Muscle layer of colon (tissue), 2 donors: ENCODE measurements around the gene ADARB1.

ENCODE experiments used
- H3K27ac ChIP-seq: one replicate; pipeline ENCODE4 v1.7.0; 2013; ENCODE audit warnings: low read depth, mild to moderate bottlenecking, low read length, moderate library complexity
- H3K27me3 ChIP-seq, 2 donors: one replicate each; pipeline ENCODE4 v1.7.0; 2013; ENCODE audit warnings: low read length in 2 of 2, mild to moderate bottlenecking in 2 of 2; ENCODE audit not compliant: insufficient read depth in 2 of 2, control insufficient read depth in 1 of 2
- H3K36me3 ChIP-seq: one replicate; pipeline ENCODE4 v1.7.0; 2013; ENCODE audit warnings: mild to moderate bottlenecking, low read length; ENCODE audit not compliant: insufficient read depth
- H3K4me1 ChIP-seq: one replicate; pipeline ENCODE4 v1.7.0; 2013; ENCODE audit warnings: mild to moderate bottlenecking, low read length; ENCODE audit not compliant: insufficient read depth
- H3K4me3 ChIP-seq, 2 donors: one replicate each; pipeline ENCODE4 v1.7.0; 2013; ENCODE audit warnings: low read length in 2 of 2, low read depth in 1 of 2, mild to moderate bottlenecking in 1 of 2, moderate library complexity in 1 of 2
- H3K9ac ChIP-seq: one replicate; pipeline ENCODE4 v1.7.0; 2013; ENCODE audit warnings: low read length
- H3K9me3 ChIP-seq: one replicate; pipeline ENCODE4 v1.7.0; 2013; ENCODE audit warnings: mild to moderate bottlenecking, low read length
- donor health status: abdominal sarcoma.
- donor health status: Adenocarcinoma of cecum.

The ADARB1 gene

DNA sequence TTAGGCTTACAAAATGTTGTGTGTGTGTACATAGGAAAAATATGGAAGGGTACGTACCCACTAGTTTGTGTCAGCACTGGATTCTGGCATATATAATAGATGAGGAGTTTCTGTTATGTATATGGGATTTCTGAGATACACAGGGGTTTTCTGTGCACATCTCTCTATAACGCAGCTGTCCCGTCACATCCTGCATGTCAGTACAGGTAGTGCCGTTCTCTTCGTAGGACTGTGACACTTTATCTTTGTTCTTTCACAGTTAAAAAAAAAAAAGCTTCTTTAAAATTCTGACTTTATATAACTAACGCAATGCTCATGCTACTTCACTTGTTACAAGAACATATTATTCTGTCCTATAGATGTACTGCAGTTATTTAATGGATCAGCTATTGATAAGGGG lies 42.9 kb downstream of the ADARB1 start:
- Histone ChIP-seq H3K27me3 (no peaks in the 10 kb centered on the region), H3K36me3 (no peaks in the 10 kb centered on the region), H3K9ac (no peak overlapping the region), H3K27ac (no peak overlapping the region), H3K4me1 (peaks cover 50% of the 10 kb centered on the region), H3K9me3 (no peaks in the 10 kb centered on the region), H3K4me3 (no peak overlapping the region)

DNA sequence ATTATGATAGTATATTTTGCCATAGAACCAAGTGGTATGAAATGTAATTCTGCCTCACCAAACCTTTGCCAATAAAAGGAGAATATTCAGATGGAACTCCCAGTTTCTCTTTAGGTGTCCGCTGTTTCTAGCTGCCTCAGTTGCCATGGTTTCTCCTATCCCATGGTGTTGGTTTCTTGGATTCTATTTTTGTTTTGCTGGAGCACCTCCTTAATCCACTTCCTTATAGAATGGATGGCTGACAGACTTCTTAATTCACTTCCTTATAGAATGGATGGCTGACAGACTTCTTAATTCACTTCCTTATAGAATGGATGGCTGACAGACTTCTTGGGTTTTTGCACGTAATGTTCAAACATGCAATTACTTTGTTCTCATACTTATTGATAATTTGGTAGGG lies 43.7 kb downstream of the ADARB1 start:
- Histone ChIP-seq H3K9me3 (no peaks in the 10 kb centered on the region), H3K4me3 (no peak overlapping the region), H3K27ac (no peak overlapping the region), H3K27me3 (no peaks in the 10 kb centered on the region), H3K9ac (no peak overlapping the region), H3K4me1 (peaks cover 50% of the 10 kb centered on the region), H3K36me3 (no peaks in the 10 kb centered on the region)

DNA sequence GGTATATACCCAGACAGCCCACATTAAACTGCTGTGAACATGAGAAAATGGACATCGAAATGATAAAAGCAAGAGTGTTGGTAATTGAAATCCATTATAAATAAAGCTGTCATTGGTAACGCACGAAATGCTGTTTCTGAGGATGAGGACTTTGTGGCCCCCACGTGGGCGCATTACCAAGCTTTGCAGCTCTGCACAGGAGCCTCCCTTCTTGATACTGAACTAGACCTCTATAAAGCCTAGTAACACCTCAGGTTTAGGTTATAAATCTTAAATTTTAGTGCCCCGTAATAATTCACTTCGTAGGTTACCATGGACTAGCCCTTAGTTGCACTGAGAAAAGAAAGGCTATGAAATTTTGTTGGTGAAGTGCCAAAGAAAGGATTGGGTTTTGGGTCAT lies 45.4 kb downstream of the ADARB1 start:
- H3K27ac ChIP-seq = no peak overlapping the region
- H3K27me3 ChIP-seq = no peaks in the 10 kb centered on the region
- no peak overlapping the region for H3K9ac ChIP-seq
- H3K4me1 ChIP-seq = peaks cover 43% of the 10 kb centered on the region
- H3K36me3 ChIP-seq = no peaks in the 10 kb centered on the region
- H3K9me3 ChIP-seq = no peaks in the 10 kb centered on the region
- no peak overlapping the region for H3K4me3 ChIP-seq

DNA sequence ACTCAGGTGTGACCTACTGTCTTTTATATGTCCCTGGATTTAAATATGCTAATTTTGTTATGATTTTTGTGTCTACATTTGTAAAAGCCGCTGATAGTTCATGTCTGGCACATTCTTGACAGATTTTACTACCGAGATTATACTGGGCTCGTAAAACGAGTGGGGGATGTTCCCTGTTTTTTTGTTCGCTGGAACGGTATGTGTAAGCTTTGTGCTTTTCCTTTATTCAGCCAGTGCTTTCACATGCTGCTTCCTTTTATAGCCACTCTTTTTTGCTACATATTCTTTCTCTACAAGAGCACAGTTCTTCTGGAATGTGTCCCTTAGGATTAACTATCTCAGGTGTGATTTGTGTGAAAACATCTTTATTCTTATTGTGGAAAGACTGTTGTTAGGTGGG lies 46.6 kb downstream of the ADARB1 start:
- Histone ChIP-seq H3K27me3 (no peaks in the 10 kb centered on the region), H3K36me3 (no peaks in the 10 kb centered on the region), H3K27ac (peak overlapping the region; percentile 28), H3K4me3 (peak overlapping the region in 1 of 2 donors; percentile 12), H3K9me3 (no peaks in the 10 kb centered on the region), H3K9ac (no peak overlapping the region), H3K4me1 (peaks cover 49% of the 10 kb centered on the region)

DNA sequence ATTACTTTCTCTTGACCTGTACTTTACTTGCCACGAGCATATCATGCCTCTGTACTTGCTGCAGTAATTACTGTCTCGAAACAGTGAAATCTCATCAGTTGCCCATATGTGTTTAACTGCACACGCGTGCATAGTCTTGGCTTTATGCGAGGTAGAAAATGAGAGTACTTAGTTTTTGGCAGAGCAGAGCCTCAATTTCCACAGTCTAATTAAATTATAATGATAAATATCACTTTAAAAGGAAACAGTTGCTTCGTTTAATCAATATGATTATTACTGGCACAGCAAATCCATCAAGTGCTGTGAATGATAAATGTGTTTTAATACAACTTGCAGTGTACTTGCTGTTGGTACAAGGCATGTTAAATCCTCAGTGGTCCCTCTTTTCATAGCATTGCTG lies 47.6 kb downstream of the ADARB1 start:
- H3K9me3 ChIP-seq = no peaks in the 10 kb centered on the region
- peak overlapping the region; percentile 38 for H3K9ac ChIP-seq
- H3K36me3 ChIP-seq = no peaks in the 10 kb centered on the region
- peaks cover 58% of the 10 kb centered on the region for H3K4me1 ChIP-seq
- H3K27ac ChIP-seq = peak overlapping the region; percentile 28
- H3K27me3 ChIP-seq = no peaks in the 10 kb centered on the region
- H3K4me3 ChIP-seq = no peak overlapping the region

DNA sequence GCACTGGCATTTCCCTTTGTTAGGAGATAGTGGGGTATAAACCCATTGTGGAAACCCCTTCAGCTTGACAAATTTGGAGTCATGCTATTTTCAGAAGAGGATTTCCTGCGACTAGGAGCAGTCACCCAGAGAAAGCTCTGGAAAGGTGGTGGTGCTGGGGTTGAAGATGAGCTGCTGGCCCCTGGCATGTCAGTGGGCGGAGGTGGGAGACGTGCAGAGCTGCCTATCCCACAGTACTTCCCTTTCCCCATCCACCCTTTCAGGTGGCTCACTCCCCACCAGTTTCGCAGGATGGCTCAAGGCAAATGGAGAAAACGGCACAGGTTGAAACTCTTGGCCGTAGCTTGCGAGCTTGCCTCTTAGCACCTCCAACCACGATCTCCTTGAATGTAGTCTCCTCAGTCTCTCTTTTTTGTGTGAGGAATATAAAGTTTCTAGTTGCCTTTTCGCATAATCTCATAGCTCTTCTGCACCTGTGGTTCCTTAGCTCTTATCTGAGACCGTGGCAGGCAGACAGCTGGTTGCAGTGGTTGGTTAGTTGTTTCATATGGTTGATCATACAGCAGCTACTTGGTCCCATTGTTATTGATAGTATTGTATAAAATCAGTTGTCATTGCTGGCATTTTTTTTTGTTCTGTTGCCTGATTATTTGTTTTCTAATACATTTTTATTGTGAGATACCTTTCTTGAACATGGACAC lies 48.2 kb downstream of the ADARB1 start:
- peak overlapping the region; percentile 15 for H3K27ac ChIP-seq
- no peaks in the 10 kb centered on the region for H3K9me3 ChIP-seq
- no peaks in the 10 kb centered on the region for H3K36me3 ChIP-seq
- H3K27me3 ChIP-seq = no peaks in the 10 kb centered on the region
- peaks cover 58% of the 10 kb centered on the region for H3K4me1 ChIP-seq
- H3K9ac ChIP-seq = no peak overlapping the region
- H3K4me3 ChIP-seq = no peak overlapping the region

DNA sequence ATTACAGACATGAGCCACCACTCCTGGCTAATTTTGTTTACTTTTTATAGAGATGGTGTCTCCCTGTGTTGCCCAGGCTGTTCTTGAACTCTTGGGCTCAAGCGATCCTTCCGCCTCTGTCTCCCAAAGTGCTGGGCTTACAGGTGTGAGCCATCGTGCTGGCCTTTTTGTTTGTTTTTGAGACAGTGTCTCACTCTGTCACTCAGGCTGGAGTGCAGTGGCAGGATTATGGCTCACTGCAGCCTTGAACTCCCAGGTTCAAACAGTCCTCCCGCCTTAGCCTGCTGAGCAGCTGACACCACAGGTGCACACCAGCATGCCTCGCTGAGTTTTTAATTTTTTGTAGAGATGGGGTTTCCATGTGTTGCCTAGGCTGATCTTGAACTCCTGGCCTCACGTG lies 49.1 kb downstream of the ADARB1 start:
- H3K4me1 ChIP-seq = peaks cover 61% of the 10 kb centered on the region
- H3K9me3 ChIP-seq = no peaks in the 10 kb centered on the region
- no peaks in the 10 kb centered on the region for H3K27me3 ChIP-seq
- H3K27ac ChIP-seq = no peak overlapping the region
- H3K4me3 ChIP-seq = no peak overlapping the region
- H3K36me3 ChIP-seq = no peaks in the 10 kb centered on the region
- H3K9ac ChIP-seq = no peak overlapping the region

DNA sequence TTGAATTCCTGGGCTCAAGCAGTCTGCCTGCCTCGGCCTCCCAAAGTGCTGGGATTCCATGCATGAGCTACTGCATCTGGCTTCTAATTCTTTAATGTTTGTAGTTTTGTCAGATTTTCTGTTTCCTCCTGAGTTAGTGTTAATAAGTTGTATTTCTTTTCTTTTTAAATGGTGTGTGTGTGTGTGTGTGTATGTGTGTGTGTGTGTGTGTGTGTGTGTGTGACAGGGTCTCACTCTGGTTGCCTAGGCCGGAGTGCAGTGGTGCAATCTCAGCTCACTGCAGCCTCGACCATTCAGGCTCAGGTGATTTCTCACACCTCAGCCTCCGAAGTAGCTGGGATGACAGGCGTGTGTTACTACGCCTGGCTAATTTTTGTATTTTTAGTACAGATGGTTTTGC lies 50.2 kb downstream of the ADARB1 start:
- Histone ChIP-seq H3K4me1 (peaks cover 69% of the 10 kb centered on the region), H3K27ac (no peak overlapping the region), H3K4me3 (no peak overlapping the region), H3K36me3 (no peaks in the 10 kb centered on the region), H3K27me3 (no peaks in the 10 kb centered on the region), H3K9ac (no peak overlapping the region), H3K9me3 (no peaks in the 10 kb centered on the region)

DNA sequence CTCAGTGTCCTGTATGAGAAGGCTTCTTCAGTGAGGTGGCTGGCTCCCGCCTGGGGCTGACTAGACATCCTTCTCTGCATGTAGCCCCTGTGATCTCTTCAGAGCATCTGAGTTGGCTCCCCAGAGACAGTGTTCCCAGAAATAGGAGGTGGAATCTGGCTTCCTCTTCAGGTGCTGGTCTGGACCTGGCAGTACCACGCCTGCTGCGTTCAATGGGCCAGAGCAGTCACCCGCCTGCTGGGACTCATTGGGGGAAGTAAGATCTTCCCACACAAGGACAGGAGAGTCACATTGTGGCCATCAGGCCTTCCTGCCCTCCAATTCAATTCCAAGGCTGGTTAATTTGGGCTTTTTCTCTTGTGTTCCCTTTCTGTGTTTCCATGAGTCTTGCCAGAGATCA lies 51.0 kb downstream of the ADARB1 start:
- Histone ChIP-seq H3K27ac (peak overlapping the region; percentile 33), H3K4me1 (peaks cover 68% of the 10 kb centered on the region), H3K36me3 (no peaks in the 10 kb centered on the region), H3K27me3 (no peaks in the 10 kb centered on the region), H3K9ac (no peak overlapping the region), H3K4me3 (no peak overlapping the region), H3K9me3 (no peaks in the 10 kb centered on the region)

DNA sequence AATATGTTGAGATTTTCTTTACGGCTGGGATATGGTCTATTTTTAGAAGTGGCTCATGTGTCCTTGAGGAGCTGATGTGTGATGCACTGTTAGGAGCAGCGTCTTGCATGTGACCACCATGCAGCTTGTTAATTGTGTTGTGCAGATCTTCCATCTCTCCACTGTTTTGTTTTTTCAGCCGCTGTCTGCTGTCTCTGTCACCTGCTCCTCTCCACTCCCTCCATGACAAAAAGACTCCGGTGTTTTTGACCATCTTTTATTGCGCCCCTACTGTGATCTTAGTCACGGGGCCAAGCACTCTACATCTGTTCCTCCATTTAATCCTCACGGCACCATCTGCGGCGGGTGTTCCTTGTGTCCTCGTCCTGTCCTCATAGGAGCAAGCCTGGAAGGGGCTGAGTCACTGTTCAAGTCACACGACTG lies 51.8 kb downstream of the ADARB1 start:
- no peak overlapping the region for H3K27ac ChIP-seq
- H3K9ac ChIP-seq = no peak overlapping the region
- H3K4me1 ChIP-seq = peaks cover 70% of the 10 kb centered on the region
- no peaks in the 10 kb centered on the region for H3K9me3 ChIP-seq
- H3K36me3 ChIP-seq = no peaks in the 10 kb centered on the region
- H3K4me3 ChIP-seq = no peak overlapping the region
- no peaks in the 10 kb centered on the region for H3K27me3 ChIP-seq

DNA sequence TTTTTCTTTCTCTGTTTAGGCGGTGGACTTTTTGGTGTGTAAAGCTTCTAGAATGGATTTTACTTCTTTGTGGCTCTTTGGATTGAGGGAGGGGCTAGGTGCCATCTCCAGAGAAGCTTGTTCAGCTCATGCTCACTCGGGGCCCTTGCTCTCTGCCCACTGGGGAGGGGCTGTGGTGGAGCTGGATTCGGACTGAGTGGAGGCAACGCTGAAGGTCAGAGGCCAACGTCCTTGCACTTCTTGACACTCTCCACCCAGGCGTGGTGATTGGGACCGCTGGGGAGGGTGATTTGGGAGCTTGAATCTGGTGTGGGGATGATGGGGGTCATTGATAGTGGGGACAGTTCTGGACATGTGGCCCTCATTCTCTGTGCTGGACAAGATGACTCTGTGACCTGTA lies 52.6 kb downstream of the ADARB1 start:
- Histone ChIP-seq H3K9ac (no peak overlapping the region), H3K4me3 (no peak overlapping the region), H3K9me3 (no peaks in the 10 kb centered on the region), H3K27ac (no peak overlapping the region), H3K36me3 (no peaks in the 10 kb centered on the region), H3K4me1 (peaks cover 70% of the 10 kb centered on the region), H3K27me3 (no peaks in the 10 kb centered on the region)

DNA sequence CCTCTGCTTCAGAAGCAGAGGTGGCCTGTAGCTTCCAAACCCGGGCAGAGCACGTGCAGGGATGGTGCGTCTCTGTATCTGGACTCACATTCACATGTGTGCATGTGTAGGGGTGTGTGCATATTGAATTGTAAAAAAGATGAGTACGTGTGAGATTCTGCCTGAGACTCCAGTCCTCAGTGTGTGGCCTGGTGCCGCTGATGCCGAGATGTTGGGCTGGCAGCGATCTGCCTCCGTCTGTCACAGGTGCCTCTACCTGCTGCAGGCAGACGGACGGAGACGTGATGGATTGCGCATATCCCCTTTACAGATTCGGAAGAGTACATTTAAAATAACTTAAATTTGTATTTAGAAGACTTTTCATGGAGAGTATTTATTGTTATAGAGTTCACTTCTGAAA lies 53.6 kb downstream of the ADARB1 start:
- no peaks in the 10 kb centered on the region for H3K9me3 ChIP-seq
- H3K9ac ChIP-seq = no peak overlapping the region
- H3K4me1 ChIP-seq = peaks cover 70% of the 10 kb centered on the region
- H3K4me3 ChIP-seq = no peak overlapping the region
- H3K36me3 ChIP-seq = no peaks in the 10 kb centered on the region
- no peaks in the 10 kb centered on the region for H3K27me3 ChIP-seq
- no peak overlapping the region for H3K27ac ChIP-seq
